ENCODE results near the gene PDIA6.

- TF ChIP-seq, protein P1, sequence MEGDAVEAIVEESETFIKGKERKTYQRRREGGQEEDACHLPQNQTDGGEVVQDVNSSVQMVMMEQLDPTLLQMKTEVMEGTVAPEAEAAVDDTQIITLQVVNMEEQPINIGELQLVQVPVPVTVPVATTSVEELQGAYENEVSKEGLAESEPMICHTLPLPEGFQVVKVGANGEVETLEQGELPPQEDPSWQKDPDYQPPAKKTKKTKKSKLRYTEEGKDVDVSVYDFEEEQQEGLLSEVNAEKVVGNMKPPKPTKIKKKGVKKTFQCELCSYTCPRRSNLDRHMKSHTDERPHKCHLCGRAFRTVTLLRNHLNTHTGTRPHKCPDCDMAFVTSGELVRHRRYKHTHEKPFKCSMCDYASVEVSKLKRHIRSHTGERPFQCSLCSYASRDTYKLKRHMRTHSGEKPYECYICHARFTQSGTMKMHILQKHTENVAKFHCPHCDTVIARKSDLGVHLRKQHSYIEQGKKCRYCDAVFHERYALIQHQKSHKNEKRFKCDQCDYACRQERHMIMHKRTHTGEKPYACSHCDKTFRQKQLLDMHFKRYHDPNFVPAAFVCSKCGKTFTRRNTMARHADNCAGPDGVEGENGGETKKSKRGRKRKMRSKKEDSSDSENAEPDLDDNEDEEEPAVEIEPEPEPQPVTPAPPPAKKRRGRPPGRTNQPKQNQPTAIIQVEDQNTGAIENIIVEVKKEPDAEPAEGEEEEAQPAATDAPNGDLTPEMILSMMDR (IDR thresholded peaks at IDR 0.05; ENCODE audit: low read depth, low read length, missing input control): no peak
- TF ChIP-seq GABPA (IDR thresholded peaks at IDR 0.05 in 1 of 2, conservative IDR thresholded peaks at IDR 0.05 in 1 of 2): no peak
- TF ChIP-seq, protein P2, sequence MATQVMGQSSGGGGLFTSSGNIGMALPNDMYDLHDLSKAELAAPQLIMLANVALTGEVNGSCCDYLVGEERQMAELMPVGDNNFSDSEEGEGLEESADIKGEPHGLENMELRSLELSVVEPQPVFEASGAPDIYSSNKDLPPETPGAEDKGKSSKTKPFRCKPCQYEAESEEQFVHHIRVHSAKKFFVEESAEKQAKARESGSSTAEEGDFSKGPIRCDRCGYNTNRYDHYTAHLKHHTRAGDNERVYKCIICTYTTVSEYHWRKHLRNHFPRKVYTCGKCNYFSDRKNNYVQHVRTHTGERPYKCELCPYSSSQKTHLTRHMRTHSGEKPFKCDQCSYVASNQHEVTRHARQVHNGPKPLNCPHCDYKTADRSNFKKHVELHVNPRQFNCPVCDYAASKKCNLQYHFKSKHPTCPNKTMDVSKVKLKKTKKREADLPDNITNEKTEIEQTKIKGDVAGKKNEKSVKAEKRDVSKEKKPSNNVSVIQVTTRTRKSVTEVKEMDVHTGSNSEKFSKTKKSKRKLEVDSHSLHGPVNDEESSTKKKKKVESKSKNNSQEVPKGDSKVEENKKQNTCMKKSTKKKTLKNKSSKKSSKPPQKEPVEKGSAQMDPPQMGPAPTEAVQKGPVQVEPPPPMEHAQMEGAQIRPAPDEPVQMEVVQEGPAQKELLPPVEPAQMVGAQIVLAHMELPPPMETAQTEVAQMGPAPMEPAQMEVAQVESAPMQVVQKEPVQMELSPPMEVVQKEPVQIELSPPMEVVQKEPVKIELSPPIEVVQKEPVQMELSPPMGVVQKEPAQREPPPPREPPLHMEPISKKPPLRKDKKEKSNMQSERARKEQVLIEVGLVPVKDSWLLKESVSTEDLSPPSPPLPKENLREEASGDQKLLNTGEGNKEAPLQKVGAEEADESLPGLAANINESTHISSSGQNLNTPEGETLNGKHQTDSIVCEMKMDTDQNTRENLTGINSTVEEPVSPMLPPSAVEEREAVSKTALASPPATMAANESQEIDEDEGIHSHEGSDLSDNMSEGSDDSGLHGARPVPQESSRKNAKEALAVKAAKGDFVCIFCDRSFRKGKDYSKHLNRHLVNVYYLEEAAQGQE (IDR thresholded peaks at IDR 0.05): no peak
- TF ChIP-seq YY1 (IDR thresholded peaks at IDR 0.05): no peak
- no peak for TF ChIP-seq RAD21 (IDR thresholded peaks at IDR 0.05)
- TF ChIP-seq, protein P3, sequence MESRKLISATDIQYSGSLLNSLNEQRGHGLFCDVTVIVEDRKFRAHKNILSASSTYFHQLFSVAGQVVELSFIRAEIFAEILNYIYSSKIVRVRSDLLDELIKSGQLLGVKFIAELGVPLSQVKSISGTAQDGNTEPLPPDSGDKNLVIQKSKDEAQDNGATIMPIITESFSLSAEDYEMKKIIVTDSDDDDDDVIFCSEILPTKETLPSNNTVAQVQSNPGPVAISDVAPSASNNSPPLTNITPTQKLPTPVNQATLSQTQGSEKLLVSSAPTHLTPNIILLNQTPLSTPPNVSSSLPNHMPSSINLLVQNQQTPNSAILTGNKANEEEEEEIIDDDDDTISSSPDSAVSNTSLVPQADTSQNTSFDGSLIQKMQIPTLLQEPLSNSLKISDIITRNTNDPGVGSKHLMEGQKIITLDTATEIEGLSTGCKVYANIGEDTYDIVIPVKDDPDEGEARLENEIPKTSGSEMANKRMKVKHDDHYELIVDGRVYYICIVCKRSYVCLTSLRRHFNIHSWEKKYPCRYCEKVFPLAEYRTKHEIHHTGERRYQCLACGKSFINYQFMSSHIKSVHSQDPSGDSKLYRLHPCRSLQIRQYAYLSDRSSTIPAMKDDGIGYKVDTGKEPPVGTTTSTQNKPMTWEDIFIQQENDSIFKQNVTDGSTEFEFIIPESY (IDR thresholded peaks at IDR 0.05): no peak
- TF ChIP-seq MAX (IDR thresholded peaks at IDR 0.05): no peak
- TF ChIP-seq TAF1 (conservative IDR thresholded peaks at IDR 0.05): no peak
- no peak for TF ChIP-seq ATF3 (IDR thresholded peaks at IDR 0.05)
- TF ChIP-seq FOXA1 (IDR thresholded peaks at IDR 0.05): no peak
- no peak for TF ChIP-seq NR2F2 (IDR thresholded peaks at IDR 0.05)
- no peak for TF ChIP-seq SP1 (IDR thresholded peaks at IDR 0.05)
- no peak for TF ChIP-seq EGR1 (IDR thresholded peaks at IDR 0.05; ENCODE audit: low read depth in 2 of 2)
These were observed 69.9 kb downstream of the PDIA6 start for GRCh38 chr2:10742666-10743065.
